OCI-LY1 (cell line): ENCODE measurements around the gene LTBP1.
"Not testable (repeated sequence)": the region's sequence is repeated elsewhere in the genome, so short reads cannot be mapped to it uniquely, and the experiment has no call there.

Source experiments
- H2AFZ ChIP-seq: fragments of 200-600 bp; sonication (generic), shearing (Covaris generic); 2 replicates; pipeline ENCODE4 v1.6.0; 2014; ENCODE audit warnings: antibody characterized with exemption, mild to moderate bottlenecking, low read length
- H3F3A ChIP-seq: fragments of 200-600 bp; sonication (generic), shearing (Covaris generic); 2 replicates; pipeline ENCODE4 v1.6.0; 2014; ENCODE audit warnings: mild to moderate bottlenecking, antibody characterized with exemption, low read length, moderate library complexity; ENCODE audit not compliant: insufficient read depth
- H3K27ac ChIP-seq: fragments of 200-600 bp; sonication (generic); 2 replicates; pipeline ENCODE4 v1.5.1; 2014; ENCODE audit warnings: low read length, mixed run types, mild to moderate bottlenecking, low read depth; ENCODE audit not compliant: poor library complexity, severe bottlenecking
- H3K27me3 ChIP-seq: fragments of 200-600 bp; sonication (generic); 2 replicates; pipeline ENCODE4 v1.6.0; 2014; ENCODE audit warnings: antibody characterized with exemption, mild to moderate bottlenecking, low read length, moderate library complexity; ENCODE audit not compliant: insufficient read depth
- H3K36me3 ChIP-seq: fragments of 200-600 bp; sonication (generic); 2 replicates; pipeline ENCODE4 v1.6.1; 2014; ENCODE audit warnings: mild to moderate bottlenecking, antibody characterized with exemption, low read length, moderate library complexity, mixed read lengths; ENCODE audit not compliant: insufficient read depth
- H3K4me1 ChIP-seq: fragments of 200-600 bp; sonication (generic); 2 replicates; pipeline ENCODE4 v1.5.1; 2014; ENCODE audit warnings: mild to moderate bottlenecking, low read length, moderate library complexity; ENCODE audit not compliant: insufficient read depth, severe bottlenecking
- H3K4me2 ChIP-seq: fragments of 200-600 bp; sonication (generic), shearing (Covaris generic); 2 replicates; pipeline ENCODE4 v1.6.1; 2014; ENCODE audit warnings: low read length
- H3K4me3 ChIP-seq: fragments of 200-600 bp; sonication (generic); 2 replicates; pipeline ENCODE4 v1.5.1; 2014; ENCODE audit warnings: low read length, low read depth, mild to moderate bottlenecking, mixed read lengths; ENCODE audit not compliant: poor library complexity, severe bottlenecking
- H3K79me2 ChIP-seq: fragments of 200-600 bp; shearing (Covaris generic); 2 replicates; pipeline ENCODE4 v1.6.1; 2016; ENCODE audit warnings: mixed run types, low read length, mixed read lengths; ENCODE audit not compliant: insufficient read depth
- H3K9ac ChIP-seq: fragments of 200-600 bp; sonication (generic), shearing (Covaris generic); 2 replicates; pipeline ENCODE4 v1.6.1; 2014; ENCODE audit warnings: mild to moderate bottlenecking, low read length, mixed read lengths
- H3K9me2 ChIP-seq: fragments of 200-600 bp; sonication (generic), shearing (Covaris generic); 2 replicates; pipeline ENCODE4 v1.6.1; 2014; ENCODE audit warnings: low read depth, mild to moderate bottlenecking, low read length, mixed read lengths
- H3K9me3 ChIP-seq: fragments of 200-600 bp; shearing (Covaris generic); 2 replicates; pipeline ENCODE4 v1.6.1; 2014; ENCODE audit warnings: low read length, mixed read lengths
- H4K20me1 ChIP-seq: fragments of 200-600 bp; sonication (generic), shearing (Covaris generic); 2 replicates; pipeline ENCODE4 v1.6.0; 2016; ENCODE audit warnings: mild to moderate bottlenecking, low read length; ENCODE audit not compliant: insufficient read depth
- CTCF ChIP-seq: fragments of 200-600 bp; sonication (generic), shearing (Covaris generic); IDR thresholded peaks from 2 replicates; pipeline ENCODE4 v1.5.1; 2017; ENCODE audit warnings: mild to moderate bottlenecking, antibody characterized with exemption, low read length, moderate library complexity, mixed read lengths
- EZH2 ChIP-seq: fragments of 200-600 bp; sonication (generic), shearing (Covaris generic); IDR thresholded peaks from 2 replicates; pipeline ENCODE4 v1.8.0; 2017; ENCODE audit warnings: borderline replicate concordance, mixed run types, mild to moderate bottlenecking, antibody characterized with exemption, low read length, moderate library complexity, mixed read lengths

LTBP1 gene

DNA sequence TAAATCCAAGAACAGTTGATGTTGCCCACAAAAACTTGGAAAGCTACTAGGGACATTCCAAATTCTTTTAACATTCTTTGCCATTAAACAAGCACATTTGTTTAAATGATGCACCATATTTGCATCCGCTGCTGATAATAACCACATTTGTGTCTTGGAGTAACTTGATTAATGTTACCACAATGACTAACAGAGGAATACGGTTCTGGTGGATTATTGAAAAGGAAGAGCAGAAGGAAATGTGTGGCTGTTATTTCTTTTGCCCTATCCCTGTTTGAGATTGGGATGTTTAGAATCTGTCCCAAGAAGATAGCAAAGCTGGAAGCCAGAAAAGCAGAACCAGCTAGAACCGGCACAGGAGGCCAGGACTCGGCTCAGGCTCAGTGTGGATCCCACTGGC lies 490.5 kb downstream of the LTBP1 start:
- Histone ChIP-seq H3K9me3 (no peaks in the 10 kb centered on the region), H4K20me1 (no peaks in the 10 kb centered on the region), H3K4me1 (no peaks in the 10 kb centered on the region), H3K79me2 (no peaks in the 10 kb centered on the region), H3K27ac (no peak overlapping the region), H3F3A (no peaks in the 10 kb centered on the region), H3K27me3 (no peaks in the 10 kb centered on the region), H3K4me3 (no peak overlapping the region), H3K9ac (no peak overlapping the region), H3K36me3 (no peaks in the 10 kb centered on the region), H3K4me2 (no peak overlapping the region), H3K9me2 (no peaks in the 10 kb centered on the region), H2AFZ (no peak overlapping the region)
- TF ChIP-seq EZH2 = no peak
- TF ChIP-seq CTCF = no peak

DNA sequence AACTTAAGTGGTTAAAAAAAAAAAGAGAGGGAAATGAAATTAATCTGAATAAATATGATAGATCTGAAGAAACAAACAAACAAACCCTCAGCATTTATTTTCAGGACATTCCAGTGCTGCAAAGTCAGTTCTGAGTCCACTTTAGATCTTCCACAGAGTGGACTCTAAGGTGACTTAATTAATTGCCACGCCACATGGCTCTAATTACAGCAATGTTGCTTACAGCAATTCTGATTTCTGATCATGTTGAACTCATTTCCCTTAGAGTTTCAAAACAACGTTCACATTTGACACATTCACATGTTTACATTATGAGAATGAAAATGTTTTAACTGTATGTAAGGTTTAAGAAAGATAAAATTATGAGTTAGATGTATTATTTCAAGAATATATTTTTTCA lies 491.1 kb downstream of the LTBP1 start:
- no peak overlapping the region for H3K27ac ChIP-seq
- TF ChIP-seq CTCF = no peak
- TF ChIP-seq EZH2 = no peak
- no peak overlapping the region for H3K9ac ChIP-seq

DNA sequence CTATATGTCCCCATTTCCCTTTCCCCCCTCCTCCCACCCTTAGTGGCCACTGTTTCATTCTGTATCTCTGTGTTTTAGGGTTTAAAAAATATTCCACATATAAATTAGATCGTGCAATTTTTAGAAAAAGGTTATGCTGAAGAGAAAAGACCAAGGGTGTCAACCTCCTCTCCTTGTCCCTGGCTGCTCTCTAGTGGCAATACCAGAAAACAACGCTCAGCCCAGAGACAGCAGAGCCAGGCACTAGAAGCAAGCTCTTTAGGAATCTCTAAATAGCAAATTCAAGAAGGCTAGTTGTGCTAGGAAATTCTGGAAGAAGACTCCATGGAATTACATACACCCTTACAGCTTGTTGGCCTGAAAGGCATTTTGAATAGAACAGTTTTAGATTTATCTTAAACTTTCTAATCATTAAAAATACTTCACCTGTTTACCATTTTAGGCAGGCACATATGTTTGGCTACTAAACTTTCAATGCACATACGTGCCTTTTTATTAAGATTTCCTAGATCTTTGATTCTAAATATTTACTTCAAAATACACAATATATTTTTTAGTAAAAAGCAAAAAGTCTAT lies 494.6 kb downstream of the LTBP1 start:
- Histone ChIP-seq H2AFZ (no peak overlapping the region), H3F3A (no peaks in the 10 kb centered on the region), H3K4me2 (no peak overlapping the region), H3K4me1 (no peaks in the 10 kb centered on the region), H3K9me3 (no peaks in the 10 kb centered on the region), H3K27me3 (no peaks in the 10 kb centered on the region), H3K9ac (no peak overlapping the region), H3K27ac (no peak overlapping the region), H3K4me3 (no peak overlapping the region), H3K9me2 (no peaks in the 10 kb centered on the region), H3K36me3 (no peaks in the 10 kb centered on the region), H3K79me2 (no peaks in the 10 kb centered on the region), H4K20me1 (no peaks in the 10 kb centered on the region)
- TF ChIP-seq CTCF (peak; percentile 90), EZH2 (no peak)

More for the DNA sequence above, 491.1 kb downstream of the LTBP1 start:
- Histone ChIP-seq H3K4me2 (no peak overlapping the region), H3K79me2 (no peaks in the 10 kb centered on the region), H3F3A (no peaks in the 10 kb centered on the region), H3K4me3 (no peak overlapping the region), H3K36me3 (no peaks in the 10 kb centered on the region), H4K20me1 (no peaks in the 10 kb centered on the region), H2AFZ (no peak overlapping the region), H3K27me3 (no peaks in the 10 kb centered on the region), H3K9me2 (no peaks in the 10 kb centered on the region), H3K4me1 (no peaks in the 10 kb centered on the region), H3K9me3 (no peaks in the 10 kb centered on the region)

- H3K9ac ChIP-seq, H3K4me1 ChIP-seq, H3K4me2 ChIP-seq, H3K9me2 ChIP-seq, H3F3A ChIP-seq, H3K9me3 ChIP-seq, H3K4me3 ChIP-seq, H3K36me3 ChIP-seq, H3K27ac ChIP-seq, H3K79me2 ChIP-seq, H4K20me1 ChIP-seq, H2AFZ ChIP-seq, H3K27me3 ChIP-seq: not testable (repeated sequence)
Observed at GRCh38 chr2:33442052-33442451, 495.3 kb downstream of the LTBP1 start.
